Inflammatory macrophage (primary cell): ENCODE results near the gene OR2W3.

Experiments used
- DNase-seq, 2 donors: peaks; one replicate each; pipeline ENCODE4 v3.0.0-alpha.2; 2020 to 2022
- total RNA-seq, 18 experiments: gene quantifications; one replicate each; lab custom pipeline; 2026; ENCODE audit warnings: mixed read lengths in 6 of 18, inconsistent platforms in 2 of 18; lab: John Stamatoyannopoulos, UW

OR2W3 gene
- total RNA-seq, result 0 to 0.47 (median 0.06) reads per million in 18 experiments

DNA sequence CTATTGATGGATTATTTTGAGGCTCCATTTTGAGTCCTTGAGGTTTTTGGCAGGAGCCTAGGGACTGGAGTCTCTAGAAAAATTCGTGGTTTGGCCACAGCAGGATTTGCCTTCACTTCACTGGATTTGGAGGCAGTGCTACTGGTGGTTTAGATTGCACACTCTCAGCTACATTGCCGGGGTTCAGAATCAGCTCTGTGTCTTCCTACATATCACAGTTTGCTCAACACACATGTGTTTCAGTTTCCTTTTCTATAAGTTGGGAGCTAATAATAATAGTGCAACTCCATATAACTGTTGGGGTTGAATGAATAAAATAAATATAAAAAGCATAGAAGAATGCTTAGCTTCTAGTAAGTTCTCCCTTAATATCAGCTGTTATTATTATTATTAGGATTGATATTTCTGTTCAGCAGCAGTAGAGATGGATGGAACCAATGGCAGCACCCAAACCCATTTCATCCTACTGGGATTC, at the start of gene OR2W3:
Gene OR2W3, plus strand, starts transcription at position 425 of the 475 bp plus-strand sequence. Its CDS starts 0 bp downstream, at position 425.
- DNase-seq, result no peak

GRCh38 chr1:247845693-247846017, 49.7 kb upstream of the OR2W3 start:
- no peak for DNase-seq

DNA sequence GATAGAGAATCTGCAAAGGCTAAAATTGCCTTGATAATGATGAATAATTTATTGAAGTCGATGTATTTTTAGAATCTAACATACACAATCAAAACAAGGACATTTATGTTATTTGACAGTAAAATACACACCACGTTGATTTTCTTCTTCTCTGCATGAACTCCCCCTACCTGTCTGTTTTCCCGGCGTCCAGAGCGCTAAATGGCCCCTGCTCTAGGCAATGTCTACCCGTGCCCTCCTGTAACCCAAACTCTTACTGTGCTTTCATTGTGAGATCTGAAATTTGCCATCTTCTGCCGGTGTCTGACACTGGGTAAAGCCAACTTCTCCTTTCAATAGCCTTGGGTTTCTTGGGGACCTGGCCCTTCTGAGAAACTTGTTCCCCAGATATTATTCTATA, 47.0 kb upstream of the OR2W3 start:
- no peak for DNase-seq

DNA sequence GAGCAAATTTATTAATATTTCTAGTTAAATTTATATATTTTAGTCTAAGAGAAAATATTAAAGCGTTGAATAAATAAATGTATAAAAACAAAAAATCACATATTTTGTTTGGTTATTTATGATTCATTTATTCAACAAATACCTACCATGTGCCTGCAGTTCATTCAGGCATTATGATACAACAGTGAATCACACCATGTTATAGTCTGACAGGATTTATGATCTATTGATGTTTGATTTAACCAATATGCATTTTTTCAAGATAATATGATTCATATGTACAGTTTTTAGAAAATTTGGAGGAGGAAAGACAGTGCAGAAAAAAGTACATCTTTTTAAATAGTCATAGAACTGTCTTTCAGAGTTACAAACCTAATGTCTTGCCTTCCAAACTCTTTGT, 45.8 kb upstream of the OR2W3 start:
- DNase-seq, result no peak

DNA sequence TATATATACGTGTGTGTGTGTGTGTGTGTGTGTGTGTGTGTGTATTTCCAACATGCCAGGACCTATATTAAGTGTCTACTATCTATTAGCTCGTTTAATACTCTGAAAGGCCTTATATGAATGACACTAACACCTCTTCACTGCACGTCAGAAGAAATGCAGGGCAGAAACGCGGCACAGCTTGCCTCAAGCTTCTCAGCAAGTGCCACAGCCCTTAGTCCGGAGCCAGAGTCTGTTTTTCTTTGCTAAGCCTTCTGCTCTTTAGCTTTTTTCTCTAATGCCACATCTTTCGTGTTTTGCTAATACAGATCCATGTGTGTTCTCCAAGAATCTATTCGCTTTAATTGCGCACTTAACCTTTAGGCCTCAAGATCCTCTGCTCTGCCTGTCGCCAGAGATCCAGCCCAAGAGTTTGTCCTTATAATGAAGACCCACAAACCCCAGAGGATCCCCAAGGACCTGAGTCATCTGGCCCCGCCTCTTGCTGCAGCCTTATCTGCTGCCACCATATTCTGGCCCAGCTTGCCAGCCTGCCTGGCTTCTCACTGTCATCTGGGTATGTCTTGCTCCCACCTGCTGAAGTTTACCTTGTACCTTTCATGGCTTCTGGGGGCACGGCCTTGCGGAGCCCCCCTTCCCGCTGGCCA, 40.4 kb upstream of the OR2W3 start:
- no peak for DNase-seq

DNA sequence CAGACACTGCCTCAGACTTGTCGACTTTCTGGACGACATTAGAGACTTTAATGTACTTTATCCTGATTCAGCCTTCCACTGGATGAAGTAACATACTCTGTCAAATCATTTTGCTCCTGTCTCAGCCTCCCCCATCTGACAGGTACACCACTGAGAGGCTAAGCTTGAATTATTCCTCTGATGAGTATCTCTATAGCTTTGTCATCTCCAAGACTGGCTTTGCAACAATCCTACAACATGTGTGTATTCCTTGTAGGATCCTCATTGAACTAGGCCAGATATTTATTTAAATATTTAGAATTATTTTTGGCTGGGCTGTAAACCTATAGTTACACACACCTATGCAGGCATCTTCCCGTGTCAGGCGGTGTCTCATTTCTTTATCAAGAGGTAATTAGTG, 39.5 kb upstream of the OR2W3 start:
- DNase-seq, result no peak

DNA sequence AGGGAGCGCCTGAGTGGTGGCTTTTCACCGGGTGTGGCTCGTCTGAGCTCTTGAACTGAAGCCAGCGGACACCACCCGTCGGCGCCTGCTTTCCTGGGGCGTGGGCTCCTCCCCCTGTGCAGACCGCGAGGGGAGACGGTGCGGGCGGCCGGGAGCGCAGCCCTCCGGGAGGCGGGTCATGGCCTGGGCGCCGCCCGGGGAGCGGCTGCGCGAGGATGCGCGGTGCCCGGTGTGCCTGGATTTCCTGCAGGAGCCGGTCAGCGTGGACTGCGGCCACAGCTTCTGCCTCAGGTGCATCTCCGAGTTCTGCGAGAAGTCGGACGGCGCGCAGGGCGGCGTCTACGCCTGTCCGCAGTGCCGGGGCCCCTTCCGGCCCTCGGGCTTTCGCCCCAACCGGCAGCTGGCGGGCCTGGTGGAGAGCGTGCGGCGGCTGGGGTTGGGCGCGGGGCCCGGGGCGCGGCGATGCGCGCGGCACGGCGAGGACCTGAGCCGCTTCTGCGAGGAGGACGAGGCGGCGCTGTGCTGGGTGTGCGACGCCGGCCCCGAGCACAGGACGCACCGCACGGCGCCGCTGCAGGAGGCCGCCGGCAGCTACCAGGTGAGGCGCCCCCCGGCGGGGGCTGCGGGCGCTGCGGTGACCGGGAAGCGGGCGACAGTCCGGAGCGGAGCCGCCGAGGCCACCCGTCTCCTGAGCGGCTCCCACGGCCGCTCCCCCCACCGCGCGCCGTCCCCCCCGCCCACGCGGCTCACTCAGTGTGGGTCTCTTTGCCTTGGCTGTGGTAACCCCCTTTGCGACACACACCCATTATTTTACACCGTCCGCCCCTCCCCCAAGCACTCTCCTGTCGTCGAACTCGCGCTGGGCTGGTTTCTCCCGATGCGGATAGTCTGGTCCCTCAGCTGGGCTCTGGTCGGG, 38.1 kb upstream of the OR2W3 start, which contains the start of gene TRIM58:
Gene TRIM58, plus strand, starts transcription at position 119 of the 916 bp plus-strand sequence. Its CDS starts 60 bp downstream, at position 179.
- DNase-seq, result peak; percentile 28 to 35

- no peak for DNase-seq
Measured at GRCh38 chr1:247857985-247858619, 37.3 kb upstream of the OR2W3 start.

GRCh38 chr1:247862756-247863155, 32.6 kb upstream of the OR2W3 start:
- no peak for DNase-seq

DNA sequence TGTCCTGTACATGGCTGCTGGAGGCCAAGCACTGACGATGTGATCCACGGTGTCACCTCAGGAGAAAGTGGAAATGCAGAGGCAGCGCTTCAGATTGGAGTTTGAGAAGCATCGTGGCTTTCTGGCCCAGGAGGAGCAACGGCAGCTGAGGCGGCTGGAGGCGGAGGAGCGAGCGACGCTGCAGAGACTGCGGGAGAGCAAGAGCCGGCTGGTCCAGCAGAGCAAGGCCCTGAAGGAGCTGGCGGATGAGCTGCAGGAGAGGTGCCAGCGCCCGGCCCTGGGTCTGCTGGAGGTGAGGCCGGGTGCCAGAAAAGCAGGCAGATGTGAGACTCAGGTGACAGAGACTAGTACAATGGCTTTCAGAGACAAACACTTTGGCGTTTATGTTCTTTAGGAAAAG, 30.7 kb upstream of the OR2W3 start:
- no peak for DNase-seq

DNA sequence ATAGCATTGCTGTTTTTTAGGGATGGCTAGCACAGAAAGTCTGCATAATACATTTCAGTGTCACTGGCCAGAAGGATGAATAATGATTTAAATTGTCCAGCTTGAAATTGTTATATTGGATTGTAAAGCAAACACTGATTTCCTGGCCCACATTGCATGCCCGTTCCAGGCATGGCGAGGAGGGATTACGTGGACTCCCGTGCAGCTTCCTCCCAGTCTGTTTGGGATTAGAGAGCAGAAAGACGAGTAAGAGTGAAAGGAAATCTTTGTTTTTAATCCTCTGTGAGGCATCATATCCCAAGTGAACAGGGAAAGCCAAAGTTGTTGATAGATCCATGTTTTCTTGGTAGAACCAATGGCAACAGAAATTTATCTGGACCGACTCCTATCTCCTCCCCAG, 30.0 kb upstream of the OR2W3 start:
- no peak for DNase-seq

DNA sequence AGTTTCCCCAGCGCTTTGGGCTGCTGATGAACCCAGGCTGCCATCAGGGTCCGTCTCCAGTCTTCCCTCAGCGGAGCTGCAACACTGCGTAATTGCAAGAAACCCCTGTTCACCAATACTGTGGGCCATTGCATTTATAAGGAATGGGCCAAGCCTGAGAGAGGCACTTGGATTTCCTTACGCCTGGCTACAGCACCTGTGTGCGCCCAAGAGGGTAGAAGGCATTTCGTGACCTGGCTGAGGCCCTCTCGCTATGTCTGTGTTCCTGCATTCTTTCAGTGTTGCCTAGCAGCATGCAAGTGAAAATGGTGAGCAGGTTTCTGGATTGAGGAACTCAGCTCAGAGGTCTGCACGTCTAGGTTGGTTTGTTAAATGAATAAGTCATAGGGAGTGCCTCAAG, 12.0 kb upstream of the OR2W3 start:
- DNase-seq, result no peak

GRCh38 chr1:247884797-247885413, 10.5 kb upstream of the OR2W3 start:
- peak in 1 of 2 donors; percentile 45 for DNase-seq

DNA sequence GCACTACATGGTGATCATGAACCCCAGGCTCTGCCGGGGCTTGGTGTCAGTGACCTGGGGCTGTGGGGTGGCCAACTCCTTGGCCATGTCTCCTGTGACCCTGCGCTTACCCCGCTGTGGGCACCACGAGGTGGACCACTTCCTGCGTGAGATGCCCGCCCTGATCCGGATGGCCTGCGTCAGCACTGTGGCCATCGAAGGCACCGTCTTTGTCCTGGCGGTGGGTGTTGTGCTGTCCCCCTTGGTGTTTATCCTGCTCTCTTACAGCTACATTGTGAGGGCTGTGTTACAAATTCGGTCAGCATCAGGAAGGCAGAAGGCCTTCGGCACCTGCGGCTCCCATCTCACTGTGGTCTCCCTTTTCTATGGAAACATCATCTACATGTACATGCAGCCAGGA, 589 bp downstream of the OR2W3 start:
- no peak for DNase-seq

DNA sequence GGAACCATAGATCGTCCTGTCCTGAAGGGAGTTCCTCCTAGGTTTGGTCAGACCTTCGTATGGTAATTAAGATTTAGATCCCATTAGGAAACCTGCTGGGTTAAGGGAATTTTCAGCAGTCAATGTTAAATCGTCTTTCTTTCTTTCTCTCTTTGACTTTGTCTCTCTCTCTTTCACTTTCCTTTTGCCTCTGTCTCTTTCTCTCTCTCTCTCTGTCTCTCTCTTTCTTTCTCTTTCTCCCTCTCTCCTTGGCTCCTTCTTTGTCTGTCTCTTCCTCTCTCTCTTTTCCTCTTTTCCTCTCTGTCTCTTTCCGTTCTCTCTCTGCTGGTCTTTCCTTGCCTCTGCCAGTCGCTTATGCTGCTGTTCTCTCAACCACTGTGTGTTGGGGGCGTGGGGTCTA, 8.7 kb downstream of the OR2W3 start:
- DNase-seq, result no peak

- DNase-seq, result no peak
Measured at GRCh38 chr1:247905181-247905580, 9.8 kb downstream of the OR2W3 start.

- DNase-seq, result no peak
Measured at GRCh38 chr1:247905910-247906503, 10.6 kb downstream of the OR2W3 start.

GRCh38 chr1:247906504-247907047, 11.2 kb downstream of the OR2W3 start:
- DNase-seq, result peak; percentile 38 to 45

DNA sequence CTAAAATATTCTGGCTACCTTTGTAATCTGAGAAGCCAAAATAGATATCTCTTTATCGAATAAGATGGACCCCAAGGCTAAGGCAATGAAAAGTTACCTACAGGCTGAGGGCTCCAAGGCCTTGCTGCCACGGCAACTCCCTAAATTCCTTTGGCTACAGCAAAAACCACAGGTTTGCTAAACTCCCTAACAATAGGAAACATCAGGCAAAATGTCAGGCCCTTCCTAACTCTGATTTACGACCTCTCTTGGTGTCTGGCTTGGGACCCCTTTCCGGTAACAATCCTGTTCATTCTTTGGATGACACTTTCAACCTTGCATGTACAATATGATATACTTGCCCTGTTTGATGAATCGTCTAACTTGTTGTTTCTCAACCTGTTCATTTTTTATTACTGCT, 13.4 kb downstream of the OR2W3 start:
- no peak for DNase-seq

- no peak for DNase-seq
Measured at GRCh38 chr1:247913786-247914185, 18.4 kb downstream of the OR2W3 start.

GRCh38 chr1:247914941-247915662, 19.7 kb downstream of the OR2W3 start:
- DNase-seq, result no peak
